ENCODE measurements around the gene BTD. TPM values are rescaled to one million over a fixed set of nuclear protein-coding genes. Genes with fewer than 3 reads are reported as not detected.

The BTD gene
- total and polyA plus RNA-seq, 10 of the 15 experiments (the other 5 are each of a cell fraction or from before 2014, with no cell fraction given), result 3.4 to 10.3 (median 5.0) TPM

- DNase-seq (ENCODE audit: low read depth, low spot score), result peak; percentile 94
- H2AFZ ChIP-seq (ENCODE audit: control insufficient read depth, low read depth, low read length), result peak overlapping the region; percentile 63
- 0% methylated on average over 4 of the region's 4 CpGs for WGBS (ENCODE audit: insufficient coverage, insufficient replicate concordance, low lambda C conversion rate, missing lambda C conversion rate)
- CTCF ChIA-PET, result interaction anchor here (1.1 to 5.2 kb wide), 7 partner anchors 9 to 166 kb away, joined by 3 to 35 read pairs (median 5); no protein-coding TSS in a partner anchor
- intact Hi-C loops (cut with micrococcal nuclease; ENCODE audit: unreplicated experiment) (loop anchor here (1.0 to 10.0 kb wide), 2 partner anchors 158 to 867 kb away; partner anchors contain the start of gene RFTN1), in situ Hi-C loops (cut with MboI) (no loop called here)
- BruUV-seq (replicated peaks), result no TSS peak
- no peaks in the 10 kb centered on the region for H3K27me3 ChIP-seq (replicated peaks in 1 of 2; ENCODE audit: control insufficient read depth in 2 of 2, insufficient read depth in 2 of 2, low read length in 1 of 2)
- H3K9me3 ChIP-seq (replicated peaks; ENCODE audit: control insufficient read depth, insufficient read depth, low read length), result peaks cover 7% of the 10 kb centered on the region; the same call in 2 of the 3 replicates
- H3K27ac ChIP-seq (ENCODE audit: control insufficient read depth, insufficient read depth), result peak overlapping the region; percentile 81
- peak overlapping the region; percentile 85 for H3K4me2 ChIP-seq (ENCODE audit: control insufficient read depth, insufficient read depth)
- no peaks in the 10 kb centered on the region for H4K20me1 ChIP-seq (ENCODE audit: control insufficient read depth, insufficient read depth)
- ATAC-seq, result peak; percentile 96
- peak overlapping the region; percentile 45; the same call in 1 of the 2 replicates for H3K9ac ChIP-seq (ENCODE audit: control insufficient read depth, insufficient read depth, low read length)
- RAD21 ChIA-PET (ENCODE audit: unreplicated experiment), result interaction anchor here (0.8 to 3.5 kb wide), 12 partner anchors 9 to 166 kb away, joined by 3 to 22 read pairs (median 5); no protein-coding TSS in a partner anchor
- FAIRE-seq, result peak; percentile 99
- no peaks in the 10 kb centered on the region for H3K79me2 ChIP-seq (ENCODE audit: control insufficient read depth, insufficient read depth, low read length)
- POLR2A ChIA-PET, result interaction anchor here (1.3 to 1.5 kb wide), 3 partner anchors 10 to 158 kb away, joined by 4 to 8 read pairs (median 4); no protein-coding TSS in a partner anchor
- peaks cover 38% of the 10 kb centered on the region for H3K4me1 ChIP-seq (ENCODE audit: control insufficient read depth, insufficient read depth, low read length)
- H3K4me3 ChIP-seq, result peak overlapping the region; percentile 24
- no peaks in the 10 kb centered on the region; a peak in 1 of 4 replicates for H3K36me3 ChIP-seq (ENCODE audit: control insufficient read depth in 2 of 2, insufficient read depth in 2 of 2, low read length in 1 of 2)
- SMC1A ChIA-PET (ENCODE audit: uncharacterized antibody, unreplicated experiment), result interaction anchor here (0.9 to 6.7 kb wide), 11 partner anchors 10 to 164 kb away, joined by 3 to 61 read pairs (median 6); no protein-coding TSS in a partner anchor
- TF ChIP-seq STAT1 (conservative IDR thresholded peaks at IDR 0.05) (no peak), ZNF384 (IDR thresholded peaks at IDR 0.05; ENCODE audit: borderline replicate concordance, low read depth, low read length) (no peak), BHLHE40 (IDR thresholded peaks at IDR 0.05; ENCODE audit: borderline replicate concordance in 1 of 2, low read depth in 2 of 2, low read length in 1 of 2) (peak; percentile 83), REST (IDR thresholded peaks at IDR 0.05; ENCODE audit: low read depth, low read length) (no peak), SRF (IDR thresholded peaks at IDR 0.05; ENCODE audit: low read depth in 2 of 2, low read length in 2 of 2) (peak; percentile 24 to 79; a peak in 2 of 4 replicates), ZBED1 (IDR thresholded peaks at IDR 0.05; ENCODE audit: borderline replicate concordance) (peak; percentile 73; the same call in 1 of the 2 replicates), BCL3 (IDR thresholded peaks at IDR 0.05; ENCODE audit: borderline replicate concordance, insufficient read depth, low read depth, low read length, poor library complexity, severe bottlenecking) (peak; percentile 77), FOXM1 (IDR thresholded peaks at IDR 0.05; ENCODE audit: low read depth, low read length) (peak; percentile 97), NFXL1 (IDR thresholded peaks at IDR 0.05; ENCODE audit: borderline replicate concordance) (no peak), ETV6 (conservative IDR thresholded peaks at IDR 0.05 in 1 of 2, IDR thresholded peaks at IDR 0.05 in 1 of 2; ENCODE audit: borderline replicate concordance in 1 of 2, low read depth in 1 of 2) (peak in 1 of 2 experiments; percentile 98; a peak in 2 of 4 replicates), CHD4 (IDR thresholded peaks at IDR 0.05) (0 out of 2 replicates have a peak, but pooled peaks have one; percentile 52), SREBF2 (IDR thresholded peaks at IDR 0.05; ENCODE audit: low read length) (no peak), ZNF622 (IDR thresholded peaks at IDR 0.05) (no peak), CREB1 (IDR thresholded peaks at IDR 0.05; ENCODE audit: low read depth) (peak; percentile 58; the same call in 1 of the 2 replicates), SMAD5 (IDR thresholded peaks at IDR 0.05; ENCODE audit: low read depth) (no peak), FOS (IDR thresholded peaks at IDR 0.05; ENCODE audit: borderline replicate concordance, extremely low read depth, insufficient read length) (no peak), NFYB (IDR thresholded peaks at IDR 0.05; ENCODE audit: insufficient read depth, low read depth, low read length) (peak; percentile 39; the same call in 1 of the 2 replicates), RCOR1 (conservative IDR thresholded peaks at IDR 0.05; ENCODE audit: low read depth, low read length) (no peak), MTA3 (IDR thresholded peaks at IDR 0.05; ENCODE audit: borderline replicate concordance, low read length) (peak; percentile 99)
These were observed 46.1 kb downstream of the BTD start for GRCh38 chr3:15647611-15648167.
